HK-2 (cell line): ENCODE data around the gene ARHGAP9.

Experiments
- DNase-seq: peaks from one replicate; pipeline ENCODE4 v3.0.0-alpha.2; 2018; ENCODE audit not compliant: unreplicated experiment

The ARHGAP9 gene

DNA sequence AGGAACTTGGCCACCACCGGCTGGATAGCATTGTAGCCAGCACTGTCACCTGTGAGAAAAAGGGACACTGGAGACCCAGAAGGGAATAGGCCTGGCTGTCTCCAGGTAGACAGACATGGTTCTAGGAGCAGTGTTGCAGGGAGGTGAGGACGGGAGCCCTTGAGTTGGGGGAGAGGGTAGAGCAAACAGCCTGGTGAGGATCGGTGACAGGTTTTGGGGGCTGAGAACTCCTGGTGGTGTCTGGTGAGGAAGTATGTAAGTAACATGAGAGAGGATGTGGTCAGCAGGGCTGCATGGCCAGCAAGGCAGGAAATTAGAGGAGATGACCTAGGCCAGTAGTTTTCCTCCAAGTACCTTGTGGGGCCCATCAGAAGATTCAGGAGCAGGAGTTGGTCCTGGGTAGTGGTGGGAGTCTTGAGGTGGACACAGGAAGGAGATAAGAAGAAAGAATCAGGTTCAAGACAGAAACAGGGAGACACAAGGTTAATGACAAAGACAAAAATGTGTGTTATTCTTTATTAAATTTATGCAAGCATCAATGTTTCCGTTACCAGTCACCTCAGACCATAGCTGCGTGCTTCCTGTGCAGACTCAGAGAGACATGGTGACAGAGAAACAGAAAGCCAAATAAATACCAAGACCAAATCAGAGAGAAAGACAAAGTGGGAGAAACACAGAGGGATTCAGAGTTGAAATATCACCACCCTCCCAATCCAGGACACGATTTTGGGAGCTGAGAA is at the start of gene ARHGAP9:
TSS of gene ARHGAP9 (minus strand) at position 491 of the 740 bp plus-strand sequence. CDS start at position 31, 460 bp downstream.
- no peak for DNase-seq

- DNase-seq: no peak
Measured at GRCh38 chr12:57528831-57529555, 49.3 kb upstream of the ARHGAP9 start.

GRCh38 chr12:57528176-57528575 is 48.5 kb upstream of the ARHGAP9 start:
- no peak for DNase-seq

- DNase-seq: no peak
Measured at GRCh38 chr12:57527184-57527583, 47.5 kb upstream of the ARHGAP9 start.

DNA sequence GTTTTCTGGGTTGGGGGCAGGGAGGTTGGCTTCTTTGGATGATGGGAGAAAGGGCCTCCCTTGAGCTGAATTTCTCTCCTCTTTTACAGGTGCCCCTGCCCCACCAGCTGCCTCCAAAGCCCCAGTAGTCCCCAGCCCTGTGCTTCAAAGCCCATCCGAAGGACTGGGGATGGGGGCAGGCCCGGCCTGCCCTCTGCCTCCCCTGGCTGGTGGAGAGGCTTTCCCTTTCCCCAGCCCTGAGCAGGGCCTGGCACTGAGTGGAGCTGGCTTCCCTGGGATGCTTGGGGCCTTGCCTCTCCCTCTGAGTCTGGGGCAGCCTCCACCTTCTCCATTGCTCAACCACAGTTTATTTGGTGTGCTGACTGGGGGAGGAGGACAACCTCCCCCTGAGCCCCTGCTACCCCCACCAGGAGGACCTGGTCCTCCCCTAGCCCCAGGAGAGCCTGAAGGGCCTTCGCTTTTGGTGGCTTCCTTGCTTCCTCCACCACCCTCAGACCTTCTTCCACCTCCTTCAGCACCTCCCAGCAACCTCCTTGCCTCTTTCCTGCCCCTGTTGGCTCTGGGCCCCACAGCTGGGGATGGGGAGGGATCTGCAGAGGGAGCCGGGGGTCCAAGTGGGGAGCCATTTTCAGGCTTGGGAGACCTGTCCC is 46.9 kb upstream of the ARHGAP9 start:
- no peak for DNase-seq

- no peak for DNase-seq
Measured at GRCh38 chr12:57525615-57526383, 46.1 kb upstream of the ARHGAP9 start.

DNA sequence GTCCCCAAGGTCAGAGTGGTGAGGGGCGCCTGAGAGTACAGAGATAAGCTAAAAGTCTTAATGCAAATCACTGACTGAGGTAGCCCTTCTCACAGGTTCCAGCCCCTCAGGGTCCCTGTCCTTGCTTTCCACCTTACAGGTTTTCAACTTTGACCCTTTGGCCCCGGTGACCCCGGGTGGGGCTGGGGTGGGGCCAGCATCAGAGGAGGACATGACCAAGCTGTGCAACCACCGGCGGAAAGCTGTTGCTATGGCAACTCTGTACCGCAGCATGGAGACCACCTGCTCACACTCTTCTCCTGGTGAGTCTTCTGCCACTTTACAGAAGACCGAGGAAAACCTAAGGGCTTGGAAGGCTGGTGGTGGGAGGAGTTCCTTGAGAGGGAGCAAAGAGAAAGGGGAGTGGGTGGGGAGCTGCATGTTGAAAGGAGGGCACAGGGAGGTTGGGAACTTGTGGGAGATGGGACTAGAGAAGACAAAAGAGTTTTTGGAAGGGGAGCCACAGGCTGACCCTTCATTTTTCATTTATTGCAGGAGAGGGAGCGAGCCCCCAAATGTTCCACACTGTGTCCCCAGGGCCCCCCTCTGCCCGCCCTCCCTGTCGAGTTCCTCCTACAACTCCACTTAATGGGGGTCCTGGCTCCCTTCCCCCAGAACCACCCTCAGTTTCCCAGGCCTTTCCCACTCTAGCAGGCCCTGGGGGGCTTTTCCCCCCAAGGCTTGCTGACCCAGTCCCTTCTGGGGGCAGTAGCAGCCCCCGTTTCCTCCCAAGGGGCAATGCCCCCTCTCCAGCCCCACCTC is 45.3 kb upstream of the ARHGAP9 start:
- no peak for DNase-seq

- no peak for DNase-seq
Measured at GRCh38 chr12:57523706-57524614, 44.3 kb upstream of the ARHGAP9 start.

DNA sequence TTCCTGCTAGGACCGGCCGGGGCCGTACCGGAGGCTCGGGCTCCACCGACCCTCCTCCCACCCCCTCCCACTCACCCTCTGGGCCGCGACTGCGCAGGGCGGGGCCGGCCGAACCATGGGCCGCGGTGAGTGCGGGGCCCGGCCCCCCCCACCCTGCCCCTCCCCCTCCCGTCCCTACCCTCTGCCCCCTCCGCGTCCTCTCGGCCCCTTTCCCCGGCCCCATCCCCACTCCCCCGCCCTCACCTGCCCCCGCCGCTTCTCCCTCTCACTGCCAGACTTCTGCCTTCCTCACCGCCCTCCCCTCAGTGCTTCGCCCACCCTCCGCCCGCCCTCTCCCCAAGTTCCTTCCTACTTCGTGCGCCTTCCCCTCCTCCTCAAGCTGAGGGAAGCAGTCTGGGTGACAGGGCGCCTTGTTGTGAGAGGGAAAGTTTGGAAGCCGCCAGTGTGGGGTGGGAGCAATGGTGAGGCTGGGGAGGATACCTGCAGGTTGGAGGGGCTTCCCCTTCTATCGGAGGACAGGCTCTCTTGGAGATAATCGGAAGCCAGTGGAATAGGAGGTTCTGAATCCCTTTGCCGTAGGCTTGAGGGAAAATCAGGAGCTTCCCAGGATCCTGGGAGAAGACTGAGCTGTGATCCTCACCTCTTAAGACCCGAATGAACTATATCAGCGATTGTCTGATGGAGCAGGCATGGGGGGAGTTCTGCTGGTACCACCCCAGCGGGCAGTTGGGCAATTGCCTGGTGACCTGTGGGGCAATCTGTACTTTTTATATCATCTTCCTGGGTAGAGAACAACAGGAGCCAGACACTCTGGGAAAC is 43.4 kb upstream of the ARHGAP9 start:
- peak; percentile 59 for DNase-seq

GRCh38 chr12:57522011-57522886 is 42.6 kb upstream of the ARHGAP9 start, which contains the start of gene MBD6:
MBD6 (plus strand) TSS chr12:57522824; CDS start chr12:57524304, 1,480 bp downstream.
- DNase-seq: peak; percentile 87

- DNase-seq: peak; percentile 59
Measured at GRCh38 chr12:57521525-57522010, 41.9 kb upstream of the ARHGAP9 start.

- DNase-seq: peak; percentile 100
Measured at GRCh38 chr12:57520053-57520818, 40.6 kb upstream of the ARHGAP9 start, which contains the start of gene DDIT3. DDIT3 (minus strand) TSS chr12:57520514; CDS start chr12:57517406, 3,108 bp downstream.

GRCh38 chr12:57519796-57520052 is 40.1 kb upstream of the ARHGAP9 start:
- DNase-seq: peak; percentile 74

DNA sequence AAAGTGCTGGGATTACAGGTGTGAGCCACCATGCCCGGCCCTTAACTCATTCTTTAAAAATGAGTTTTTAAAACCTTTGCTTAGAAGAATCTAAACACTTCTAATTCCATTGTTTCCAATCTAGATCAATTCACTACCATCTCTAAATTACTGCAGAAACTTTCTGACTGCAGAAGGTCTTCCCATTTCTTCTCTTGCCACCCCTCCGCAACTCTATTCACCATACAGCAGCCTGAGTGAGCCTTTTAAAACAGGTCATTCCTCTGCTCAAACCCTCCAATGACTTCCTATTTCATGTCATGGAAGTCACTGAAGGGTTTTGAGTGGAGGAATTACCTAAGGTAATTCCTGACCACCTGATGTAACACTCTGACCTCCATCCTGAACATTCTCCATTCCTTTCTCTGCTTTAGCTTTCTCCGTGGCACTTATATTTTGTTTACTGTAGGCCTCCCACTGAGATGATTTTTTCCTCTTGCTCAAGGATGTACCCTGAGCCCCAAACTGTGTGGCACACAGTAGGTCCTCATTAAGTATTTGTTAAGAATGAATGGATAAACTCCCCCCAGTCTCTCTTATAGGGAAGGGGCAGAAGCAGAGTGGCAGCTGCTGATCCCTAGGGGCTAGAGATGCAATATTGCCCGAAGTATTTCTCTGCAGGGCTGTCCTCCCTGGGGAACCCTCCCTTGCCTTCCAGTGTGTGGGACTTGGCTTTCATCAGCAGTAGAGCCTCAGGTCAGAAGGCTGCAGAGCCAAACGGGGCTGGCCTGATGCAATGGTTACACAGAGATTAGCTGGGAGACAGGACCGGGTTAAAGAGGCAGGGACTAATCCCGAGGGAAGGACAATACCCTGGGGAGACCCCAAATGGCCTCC is 39.5 kb upstream of the ARHGAP9 start:
- peak; percentile 40 for DNase-seq

GRCh38 chr12:57518176-57518919 is 38.7 kb upstream of the ARHGAP9 start:
- DNase-seq: no peak
